GM23338 (cell line): ENCODE data around the gene NCLN.

ENCODE experiments used
- EZH2 ChIP-seq: fragments of 200-600 bp; sonication (generic); IDR thresholded peaks from one replicate; pipeline ENCODE4 v1.8.0; 2017; ENCODE audit warnings: antibody characterized with exemption, mild to moderate bottlenecking, low read depth; ENCODE audit not compliant: unreplicated experiment
- POLR2AphosphoS5 ChIP-seq: IDR thresholded peaks from 2 replicates; pipeline ENCODE4 v1.6.1; 2016; ENCODE audit warnings: antibody characterized with exemption, low read depth
- TF ChIP-seq, protein P1 (sequence below): IDR thresholded peaks from one replicate; pipeline ENCODE4 v1.6.1; 2018; ENCODE audit warnings: antibody characterized with exemption; ENCODE audit not compliant: unreplicated experiment

DNA sequence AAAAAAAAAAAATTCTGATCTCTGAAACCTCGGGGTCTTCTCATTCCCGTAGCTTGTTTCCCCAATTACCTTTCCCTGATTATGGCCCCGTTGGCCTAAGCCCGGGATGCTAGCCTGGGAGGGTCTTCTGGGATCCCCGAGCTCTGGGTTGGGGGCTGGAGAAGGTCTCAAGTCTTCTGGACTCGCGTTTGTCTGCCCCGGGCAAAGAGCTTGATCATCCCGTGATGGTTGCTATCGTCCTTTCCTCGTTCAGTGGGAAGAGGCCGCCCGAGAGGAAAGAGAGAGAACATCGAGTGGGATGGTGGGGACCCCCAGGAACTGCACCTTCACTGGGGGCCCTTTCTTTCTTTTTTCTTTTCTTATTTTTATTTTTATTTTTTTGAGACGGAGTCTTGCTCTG is 47.5 kb upstream of the NCLN start:
- no peak for TF ChIP-seq POLR2AphosphoS5
- no peak for TF ChIP-seq EZH2
- TF ChIP-seq, protein P1, sequence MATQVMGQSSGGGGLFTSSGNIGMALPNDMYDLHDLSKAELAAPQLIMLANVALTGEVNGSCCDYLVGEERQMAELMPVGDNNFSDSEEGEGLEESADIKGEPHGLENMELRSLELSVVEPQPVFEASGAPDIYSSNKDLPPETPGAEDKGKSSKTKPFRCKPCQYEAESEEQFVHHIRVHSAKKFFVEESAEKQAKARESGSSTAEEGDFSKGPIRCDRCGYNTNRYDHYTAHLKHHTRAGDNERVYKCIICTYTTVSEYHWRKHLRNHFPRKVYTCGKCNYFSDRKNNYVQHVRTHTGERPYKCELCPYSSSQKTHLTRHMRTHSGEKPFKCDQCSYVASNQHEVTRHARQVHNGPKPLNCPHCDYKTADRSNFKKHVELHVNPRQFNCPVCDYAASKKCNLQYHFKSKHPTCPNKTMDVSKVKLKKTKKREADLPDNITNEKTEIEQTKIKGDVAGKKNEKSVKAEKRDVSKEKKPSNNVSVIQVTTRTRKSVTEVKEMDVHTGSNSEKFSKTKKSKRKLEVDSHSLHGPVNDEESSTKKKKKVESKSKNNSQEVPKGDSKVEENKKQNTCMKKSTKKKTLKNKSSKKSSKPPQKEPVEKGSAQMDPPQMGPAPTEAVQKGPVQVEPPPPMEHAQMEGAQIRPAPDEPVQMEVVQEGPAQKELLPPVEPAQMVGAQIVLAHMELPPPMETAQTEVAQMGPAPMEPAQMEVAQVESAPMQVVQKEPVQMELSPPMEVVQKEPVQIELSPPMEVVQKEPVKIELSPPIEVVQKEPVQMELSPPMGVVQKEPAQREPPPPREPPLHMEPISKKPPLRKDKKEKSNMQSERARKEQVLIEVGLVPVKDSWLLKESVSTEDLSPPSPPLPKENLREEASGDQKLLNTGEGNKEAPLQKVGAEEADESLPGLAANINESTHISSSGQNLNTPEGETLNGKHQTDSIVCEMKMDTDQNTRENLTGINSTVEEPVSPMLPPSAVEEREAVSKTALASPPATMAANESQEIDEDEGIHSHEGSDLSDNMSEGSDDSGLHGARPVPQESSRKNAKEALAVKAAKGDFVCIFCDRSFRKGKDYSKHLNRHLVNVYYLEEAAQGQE: no peak
